ENCODE measurements around the gene RRAGD.
"Not testable (repeated sequence)": the region's sequence is repeated elsewhere in the genome, so short reads cannot be mapped to it uniquely, and the experiment has no call there.

Gene RRAGD

DNA sequence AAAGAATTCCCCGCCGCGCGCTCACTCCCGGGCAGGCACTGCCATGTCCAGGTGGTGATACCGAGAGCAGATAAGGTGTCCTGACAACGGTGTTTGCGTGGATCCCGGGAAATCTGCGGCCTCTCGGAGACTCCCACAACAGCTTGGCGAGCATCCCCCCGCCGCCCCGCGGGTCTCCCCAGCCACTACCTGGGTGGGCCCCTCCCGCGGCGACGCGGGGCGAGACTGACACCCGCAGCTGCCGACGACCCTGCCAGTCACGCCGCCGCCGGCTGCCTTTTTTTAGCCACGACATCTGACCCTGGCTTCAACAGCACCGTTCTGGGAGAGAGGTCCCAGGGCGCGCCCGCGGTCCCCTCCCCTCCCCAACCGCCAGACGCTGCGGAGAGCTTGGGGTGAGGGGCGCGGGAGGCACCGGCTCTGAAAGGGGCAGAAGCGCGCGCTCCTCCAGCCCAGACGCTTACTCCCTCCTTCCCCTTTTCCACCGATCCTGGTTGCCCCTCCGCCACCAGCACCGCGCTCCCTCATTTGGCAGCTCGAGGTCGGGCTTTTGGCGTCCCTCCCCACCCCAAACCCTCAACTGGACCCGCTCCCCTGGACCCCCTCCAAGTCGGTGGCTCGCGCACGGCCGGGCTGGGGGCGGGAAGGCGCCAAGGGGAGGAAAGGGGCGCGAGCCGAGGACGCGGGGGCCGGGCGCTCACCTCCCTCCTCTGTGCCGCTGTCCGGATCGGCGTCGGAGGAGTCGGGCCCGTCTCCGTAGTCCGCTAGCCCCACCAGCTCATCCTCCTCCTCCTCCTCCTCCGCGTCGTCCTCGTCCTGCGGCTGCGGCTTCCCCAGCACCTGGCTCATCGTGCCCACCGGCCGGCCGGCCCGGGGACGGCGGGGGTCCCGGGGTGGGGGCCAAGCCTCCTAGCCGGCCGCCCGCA, 665 bp downstream of the RRAGD start:
- DNase-seq (ENCODE audit: low read depth) = no peak

DNA sequence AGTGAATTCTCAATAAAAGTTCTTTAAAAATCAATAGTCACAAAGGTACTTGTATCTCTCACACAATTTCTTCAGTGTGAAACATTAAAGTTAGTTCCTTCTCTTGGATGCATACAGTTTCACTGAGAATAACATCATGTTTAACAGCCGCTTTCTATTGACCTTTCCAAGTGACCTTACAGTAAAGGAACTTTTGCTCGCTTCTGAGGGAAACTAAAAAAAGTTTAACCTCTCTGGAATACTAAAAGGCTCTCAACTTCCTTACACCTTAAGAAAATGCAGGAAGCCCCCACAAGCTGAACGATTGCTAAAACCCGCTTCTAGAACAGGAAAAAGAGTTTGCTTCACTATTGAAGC, 1.3 kb downstream of the RRAGD start:
- no peak for DNase-seq (ENCODE audit: low read depth)

DNA sequence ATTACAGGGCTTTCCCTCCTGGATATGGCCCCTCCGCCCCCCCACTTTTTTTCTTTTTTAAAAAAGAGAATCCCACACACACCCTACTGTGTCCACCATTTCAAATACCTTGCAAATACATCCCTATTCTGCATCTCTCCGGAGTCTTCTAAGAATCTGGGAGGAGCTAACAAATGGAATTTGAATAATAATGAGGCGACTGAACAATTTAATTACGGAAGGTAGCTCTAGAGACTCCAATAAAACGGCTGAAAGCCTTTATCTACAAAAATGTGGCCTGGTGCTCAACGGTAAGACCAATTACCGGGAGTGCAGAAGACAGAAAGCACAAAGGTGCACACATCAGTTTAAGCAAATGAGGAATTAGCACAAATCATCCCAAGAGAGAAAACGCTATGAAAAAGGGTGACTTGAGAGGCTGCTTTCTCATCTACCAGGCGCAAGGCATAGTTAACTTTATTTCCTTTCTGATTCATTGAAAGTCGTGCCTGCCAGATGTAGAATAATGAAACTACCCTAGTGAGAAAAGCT, 1.8 kb downstream of the RRAGD start:
- no peak for DNase-seq (ENCODE audit: low read depth)

DNA sequence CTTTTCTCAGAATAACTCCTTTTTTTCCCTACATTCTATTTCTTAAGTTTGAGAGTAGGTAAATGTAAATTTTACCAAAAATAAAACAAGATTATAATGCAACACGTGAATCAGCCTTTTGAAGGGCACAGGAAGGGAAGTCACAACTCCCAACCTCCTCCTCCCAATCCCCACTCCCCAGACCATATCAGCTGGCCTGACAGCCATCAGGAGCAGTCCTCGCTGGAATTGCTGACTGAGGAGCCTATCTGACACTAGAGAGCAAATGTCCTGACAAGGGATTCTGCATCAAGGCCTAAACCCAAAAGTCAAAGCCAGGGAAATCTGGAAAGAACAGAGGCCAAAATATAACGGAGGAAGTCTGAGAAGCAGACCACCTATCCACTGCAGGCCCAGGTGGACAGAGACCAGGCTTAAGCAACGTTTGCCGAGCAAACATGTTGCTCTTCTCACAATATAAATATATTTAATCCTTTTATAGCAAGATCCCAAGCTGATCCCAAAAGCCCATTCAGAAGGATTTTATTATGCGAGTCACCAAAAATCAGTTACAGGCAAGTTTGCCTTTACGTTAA, 2.5 kb downstream of the RRAGD start:
- no peak for DNase-seq (ENCODE audit: low read depth)

DNA sequence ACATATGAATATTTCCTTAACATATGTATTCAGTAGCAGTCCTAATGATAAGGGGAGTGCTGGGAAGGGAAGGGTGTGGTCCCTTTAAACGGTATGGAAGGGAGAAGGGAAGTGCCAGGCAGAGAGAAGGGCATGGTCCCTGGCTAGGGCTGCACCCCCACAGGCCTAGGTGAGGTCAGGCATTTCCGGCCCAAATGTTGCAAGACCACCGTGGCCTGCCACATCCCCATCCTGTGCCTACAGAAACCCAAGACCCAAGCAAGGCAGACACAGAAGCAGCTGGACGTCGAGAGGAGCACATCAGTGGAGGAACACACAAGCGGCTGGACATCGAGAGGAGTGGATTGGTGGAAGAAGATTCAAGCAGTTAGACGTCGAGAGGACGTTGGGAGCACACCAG, 5.9 kb downstream of the RRAGD start:
- no peak for DNase-seq (ENCODE audit: low read depth)

DNA sequence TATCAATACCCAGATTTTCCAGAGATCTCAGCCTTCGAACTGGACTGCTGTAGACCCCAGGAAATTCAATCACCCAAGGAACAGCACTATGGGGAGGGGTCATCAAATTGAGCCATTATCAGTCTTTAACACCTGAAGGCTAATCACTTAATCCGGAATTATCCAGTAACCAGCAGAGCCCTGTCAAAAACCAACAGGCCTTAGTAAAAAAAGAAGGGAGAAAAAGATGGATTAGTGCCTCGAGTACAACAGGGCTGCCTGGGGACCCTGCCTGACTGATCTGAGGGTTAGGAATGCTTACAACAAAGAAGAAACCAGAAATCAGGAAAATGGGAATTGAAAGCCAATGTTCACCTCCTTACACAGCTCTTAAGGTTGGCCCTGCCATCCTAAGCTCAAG, 7.6 kb downstream of the RRAGD start:
- no peak for DNase-seq (ENCODE audit: low read depth)

DNA sequence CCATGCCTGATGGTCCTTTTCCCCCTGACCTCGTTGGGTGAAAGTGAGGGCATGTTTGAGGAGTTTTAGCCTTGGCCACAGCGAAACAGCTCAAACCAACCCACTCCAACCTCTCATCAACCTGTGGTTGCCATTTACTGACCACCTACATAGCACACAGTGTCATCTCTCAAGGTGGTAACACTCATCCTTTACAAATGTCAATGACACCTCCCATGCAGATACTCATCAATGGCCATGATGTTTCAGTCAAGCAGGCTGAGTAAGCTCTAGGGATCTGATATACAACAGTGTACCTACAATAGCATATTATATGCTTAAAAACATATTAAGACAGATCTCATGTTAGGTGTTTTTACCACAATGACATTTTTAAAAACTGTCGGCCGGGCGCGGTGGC, 9.3 kb downstream of the RRAGD start:
- DNase-seq (ENCODE audit: low read depth) = no peak

DNA sequence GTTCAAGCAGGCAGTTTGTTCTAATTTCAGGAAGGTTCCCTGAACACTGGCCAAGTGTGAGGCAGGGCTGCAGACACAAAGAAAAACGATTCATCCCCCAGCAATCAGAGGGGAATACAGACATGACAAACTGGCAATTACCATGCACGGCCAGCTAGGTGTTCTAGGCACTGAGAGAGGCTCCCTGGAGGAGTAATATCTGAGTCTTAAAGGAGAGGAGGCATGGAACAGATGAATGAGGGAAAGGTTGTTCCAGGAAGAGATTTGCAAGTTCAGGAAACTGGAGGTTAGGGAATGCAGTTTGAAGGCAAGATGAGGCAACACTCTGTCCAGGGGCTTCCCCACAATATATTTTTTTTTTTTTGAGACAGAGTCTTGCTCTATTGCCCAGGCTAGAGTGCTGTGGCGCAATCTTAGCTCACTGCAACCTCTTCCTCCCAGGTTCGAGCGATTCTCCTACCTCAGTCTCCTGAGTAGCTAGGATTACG, 11.1 kb downstream of the RRAGD start:
- no peak for DNase-seq (ENCODE audit: low read depth)

DNA sequence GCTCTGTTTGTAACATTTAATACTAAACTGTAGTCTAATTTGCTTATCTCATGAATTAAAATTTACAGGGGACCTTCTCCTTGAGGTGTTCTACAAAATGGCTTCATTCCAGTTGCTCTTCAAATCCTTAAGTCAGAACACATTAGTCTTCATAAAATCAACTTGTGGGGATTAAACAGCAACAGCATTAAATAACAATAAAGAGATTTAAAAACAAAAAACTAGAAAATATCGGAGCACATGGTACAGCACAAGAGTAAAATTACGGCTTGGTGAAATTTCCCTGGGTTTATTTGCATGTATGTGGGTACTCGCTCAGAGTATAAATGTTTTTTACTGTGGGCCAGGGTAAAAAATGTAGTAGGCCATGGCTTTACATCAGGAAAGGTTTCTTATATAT, 12.0 kb downstream of the RRAGD start:
- DNase-seq (ENCODE audit: low read depth) = no peak

DNA sequence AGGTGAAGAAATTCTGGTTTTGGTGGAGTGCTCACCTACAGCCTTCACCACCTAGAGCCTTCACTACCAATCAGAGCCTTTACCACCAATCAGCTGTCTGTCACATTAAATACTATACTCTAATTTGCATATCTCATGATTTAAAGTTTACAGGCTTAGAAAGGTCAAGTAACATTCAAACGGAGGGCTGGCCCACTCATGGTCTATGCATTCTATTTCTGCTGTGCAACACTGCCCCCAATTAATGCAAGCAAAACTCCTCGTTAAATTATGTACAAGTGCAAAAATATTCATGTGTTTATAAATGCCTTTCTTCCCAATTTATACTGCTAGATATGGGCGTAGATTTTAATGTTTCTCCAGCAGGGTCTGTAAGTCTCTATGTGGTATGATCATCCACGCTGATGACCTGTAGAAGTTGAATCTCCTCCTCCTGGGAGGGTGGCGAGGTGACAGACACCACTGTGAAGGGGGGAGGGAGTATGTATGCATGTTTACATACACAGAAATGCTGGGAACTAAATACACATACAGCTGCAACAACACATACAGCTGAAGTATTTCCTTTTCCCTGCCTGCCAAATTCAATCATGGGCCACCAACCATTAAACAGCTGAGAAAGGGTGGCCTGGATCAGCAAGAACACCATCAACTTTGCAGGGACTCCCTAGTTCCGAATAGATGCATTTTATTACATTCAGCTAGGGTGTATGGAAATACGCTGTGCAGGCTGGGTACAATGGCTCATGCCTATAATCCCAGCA, 13.1 kb downstream of the RRAGD start:
- DNase-seq (ENCODE audit: low read depth) = no peak

DNA sequence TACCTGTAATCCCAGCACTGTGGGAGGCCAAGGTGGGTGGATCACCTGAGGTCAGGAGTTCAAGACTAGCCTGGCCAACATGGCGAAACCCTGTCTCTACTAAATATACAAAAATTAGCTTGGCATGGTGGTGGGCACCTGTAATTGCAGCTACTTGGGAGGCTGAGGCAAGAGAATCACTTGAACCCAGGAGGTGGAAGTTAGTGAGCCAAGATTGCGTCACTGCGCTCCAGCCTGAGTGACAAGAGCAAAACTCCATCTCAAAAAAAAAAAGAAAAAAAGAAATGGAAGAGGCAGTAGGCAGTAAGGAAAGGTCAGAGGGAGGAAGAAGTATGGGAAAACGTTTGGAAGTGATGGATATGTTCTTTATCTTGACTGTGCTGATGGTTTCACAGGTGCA, 14.2 kb downstream of the RRAGD start:
- not testable (repeated sequence) for DNase-seq (ENCODE audit: low read depth)

DNA sequence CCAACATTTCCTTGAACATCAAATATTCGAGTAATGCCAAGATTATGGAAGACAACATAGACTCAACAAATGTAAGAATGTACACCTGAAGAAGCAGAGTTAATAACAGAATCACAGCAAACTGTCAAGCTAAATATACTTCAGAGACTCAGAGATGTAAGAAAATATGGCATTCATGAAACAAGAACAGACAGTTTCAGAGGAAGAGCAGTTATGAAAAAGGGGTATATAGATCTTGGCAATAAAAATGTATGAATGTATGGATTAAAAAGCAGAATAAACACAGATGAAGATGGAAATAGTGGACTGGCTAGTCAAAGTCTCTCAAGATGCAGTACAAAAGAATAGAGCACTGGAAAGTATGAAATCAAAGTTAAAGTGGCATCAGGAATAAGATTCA, 18.4 kb downstream of the RRAGD start:
- DNase-seq (ENCODE audit: low read depth) = no peak

DNA sequence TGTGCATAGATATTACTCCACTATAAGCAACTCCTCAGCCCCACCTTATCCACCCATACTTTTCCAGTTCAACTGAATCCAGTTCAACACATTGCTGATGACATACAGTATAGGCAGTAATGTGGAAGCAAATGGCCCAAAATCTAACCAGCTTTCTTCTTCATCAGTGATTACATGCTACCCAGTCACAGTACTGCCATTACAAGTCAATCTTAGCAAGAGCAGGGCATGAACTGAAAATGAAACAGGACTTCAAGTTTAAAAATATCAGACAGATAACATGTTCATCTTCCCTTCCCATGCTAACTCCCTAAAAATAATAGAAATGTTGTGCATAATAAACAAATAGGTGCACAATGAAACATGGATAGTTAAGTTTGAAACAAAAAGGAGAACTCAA, 19.2 kb downstream of the RRAGD start:
- DNase-seq (ENCODE audit: low read depth) = no peak

DNA sequence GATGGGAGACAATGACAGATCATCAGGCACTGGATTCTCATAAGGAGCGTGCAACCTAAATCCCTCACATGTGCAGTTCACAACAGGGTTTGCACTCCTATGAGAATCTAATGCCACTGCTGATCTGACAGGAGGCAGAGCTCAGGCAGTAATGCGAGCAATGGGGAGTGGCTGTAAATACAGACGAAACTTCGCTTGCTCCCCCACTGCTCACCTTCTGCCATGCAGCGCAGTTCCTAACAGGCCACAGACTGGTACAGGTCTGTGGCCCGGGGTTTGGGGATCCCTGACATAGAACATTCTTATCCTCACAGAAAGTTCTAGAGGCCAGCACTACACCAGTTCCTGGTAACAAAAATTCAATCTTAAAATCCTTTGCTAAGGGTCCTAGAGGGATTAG, 23.2 kb downstream of the RRAGD start:
- DNase-seq (ENCODE audit: low read depth) = no peak

DNA sequence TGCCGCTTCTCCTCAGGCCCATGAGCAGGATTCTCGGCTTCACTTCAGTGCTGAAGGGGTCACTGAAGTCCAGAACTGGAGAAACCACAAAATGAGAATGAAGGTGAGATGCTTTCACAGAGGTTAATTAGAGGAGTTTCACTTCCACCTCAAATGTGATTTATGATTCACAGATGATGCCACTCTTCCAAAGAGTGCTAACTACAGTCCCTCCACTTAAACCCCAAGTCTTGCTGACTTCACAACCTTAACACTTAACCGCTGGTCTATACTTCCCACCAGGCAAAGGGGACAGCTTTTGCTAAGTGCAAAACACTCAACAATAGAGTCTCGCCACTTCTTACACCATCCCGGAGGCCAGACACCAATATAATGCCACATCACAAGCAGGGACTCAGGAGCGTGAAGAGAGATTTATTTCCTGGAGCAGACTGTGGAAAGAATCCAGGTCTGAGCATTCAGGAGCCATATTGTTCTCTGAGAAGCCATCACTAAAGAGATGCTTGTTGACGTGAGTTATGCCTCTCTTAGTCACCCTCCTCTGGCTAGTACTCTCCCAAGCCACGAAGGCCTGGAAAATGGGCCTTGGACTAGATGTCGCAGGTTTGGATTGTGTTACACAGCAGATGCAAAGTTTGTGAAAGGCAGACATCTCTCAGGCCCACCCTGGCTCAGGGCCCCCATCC, 24.4 kb downstream of the RRAGD start:
- no peak for DNase-seq (ENCODE audit: low read depth)

DNA sequence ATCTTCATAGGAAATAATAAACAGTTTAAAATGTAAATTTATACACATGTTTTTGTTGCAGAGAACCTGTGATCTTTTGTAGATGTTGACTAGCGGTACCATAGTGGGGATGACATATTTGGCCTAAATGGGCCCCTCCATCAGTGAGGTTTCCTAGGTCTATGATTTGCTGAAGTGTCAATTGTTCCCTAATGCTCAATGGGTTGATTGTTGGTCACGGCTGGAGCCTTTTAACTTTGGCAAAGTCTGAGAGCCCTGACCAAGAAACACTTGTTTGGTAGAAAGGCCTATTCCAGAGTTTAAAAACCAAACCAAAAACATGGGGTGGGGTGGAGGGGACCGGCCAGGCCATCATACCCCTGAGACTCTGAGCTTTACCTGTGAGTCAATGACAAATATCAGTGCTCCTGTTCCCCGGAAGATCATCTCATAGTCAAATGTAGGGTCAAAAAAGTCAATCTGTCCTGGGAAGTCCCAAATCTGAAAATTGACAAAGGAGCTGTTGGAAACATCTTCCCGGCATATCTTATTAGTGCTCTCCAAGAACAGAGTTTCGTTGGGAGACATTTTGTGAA, 25.1 kb downstream of the RRAGD start:
- no peak for DNase-seq (ENCODE audit: low read depth)

DNA sequence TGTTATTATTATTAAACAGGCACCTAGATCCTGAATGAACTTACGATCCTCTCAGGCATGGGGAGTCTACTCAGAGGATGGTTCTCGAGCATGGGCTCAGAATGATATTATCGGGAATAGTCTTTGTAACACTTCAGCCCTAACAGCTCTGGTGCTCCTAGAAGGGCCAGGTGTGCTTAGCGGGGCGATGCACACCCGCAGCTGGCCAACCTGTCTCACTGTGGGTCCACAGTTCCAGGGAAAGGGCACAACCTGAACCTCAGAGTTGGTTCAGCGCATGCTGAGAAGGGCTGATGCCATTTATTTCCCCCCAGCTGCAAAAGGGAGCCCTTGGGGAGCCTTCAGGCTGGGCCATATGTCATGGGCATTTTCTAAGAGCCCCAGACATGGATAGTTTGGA, 26.2 kb downstream of the RRAGD start:
- DNase-seq (ENCODE audit: low read depth) = no peak

DNA sequence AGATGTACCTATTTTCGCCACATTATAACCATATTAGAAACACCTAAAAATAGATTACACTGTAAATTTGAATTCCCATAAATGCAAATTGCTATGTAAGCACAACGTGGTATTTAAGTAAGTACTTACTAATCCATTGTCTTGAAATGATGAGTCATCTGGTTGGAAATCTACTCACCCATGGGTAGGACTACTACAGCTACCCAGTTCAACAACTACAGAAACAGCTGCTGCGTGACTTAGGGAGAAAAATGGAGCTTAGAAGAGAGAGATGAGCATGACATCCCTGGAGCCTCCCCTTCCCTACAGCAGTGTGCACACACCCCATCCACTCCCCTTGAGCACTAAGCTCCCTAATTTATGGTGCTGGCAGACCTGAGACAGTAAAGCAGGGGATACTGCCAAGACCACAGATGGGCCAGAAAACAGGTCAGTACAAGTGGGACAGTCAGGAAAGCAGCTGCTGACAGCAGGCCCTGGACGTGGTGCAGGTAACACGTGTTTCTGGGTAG, 26.9 kb downstream of the RRAGD start:
- DNase-seq (ENCODE audit: low read depth) = no peak

DNA sequence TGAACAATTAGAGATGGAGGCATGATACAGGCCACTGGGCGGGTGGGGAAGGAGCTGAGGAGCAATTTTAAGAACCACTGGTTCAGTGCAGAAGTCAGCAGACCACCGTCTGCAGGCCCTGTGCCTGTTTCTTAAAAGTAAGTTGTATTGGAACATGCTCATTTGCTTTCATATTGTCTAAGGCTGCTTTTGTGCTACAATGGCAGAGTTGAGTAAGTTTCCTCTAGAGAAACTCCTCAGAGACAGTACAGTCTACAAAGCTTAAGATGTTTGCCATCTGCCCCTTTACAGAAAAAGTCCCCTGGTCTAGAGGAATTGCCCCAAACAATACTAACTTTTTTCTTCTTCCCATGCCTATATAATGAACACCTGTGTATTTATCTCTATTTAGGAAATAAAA, 31.0 kb downstream of the RRAGD start:
- DNase-seq (ENCODE audit: low read depth) = no peak

DNA sequence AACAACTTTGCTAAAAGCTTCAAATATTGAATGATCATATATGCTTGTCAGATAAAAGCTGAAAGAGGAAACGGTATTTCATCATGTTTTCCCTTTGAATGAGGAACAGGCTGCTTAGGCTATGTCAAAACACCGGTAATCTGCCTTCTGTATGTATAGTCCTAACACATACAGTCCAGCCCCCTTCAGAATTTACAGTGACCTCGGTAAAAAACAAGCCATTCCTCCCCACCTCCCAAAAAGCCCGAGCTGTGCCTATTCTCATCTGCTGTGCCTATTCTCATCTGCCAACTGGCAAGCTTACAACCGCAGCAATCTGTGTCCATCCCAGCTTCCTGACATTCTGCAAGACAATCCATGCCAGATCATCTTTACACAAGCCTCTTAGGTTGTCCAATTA, 32.8 kb downstream of the RRAGD start:
- no peak for DNase-seq (ENCODE audit: low read depth)

DNA sequence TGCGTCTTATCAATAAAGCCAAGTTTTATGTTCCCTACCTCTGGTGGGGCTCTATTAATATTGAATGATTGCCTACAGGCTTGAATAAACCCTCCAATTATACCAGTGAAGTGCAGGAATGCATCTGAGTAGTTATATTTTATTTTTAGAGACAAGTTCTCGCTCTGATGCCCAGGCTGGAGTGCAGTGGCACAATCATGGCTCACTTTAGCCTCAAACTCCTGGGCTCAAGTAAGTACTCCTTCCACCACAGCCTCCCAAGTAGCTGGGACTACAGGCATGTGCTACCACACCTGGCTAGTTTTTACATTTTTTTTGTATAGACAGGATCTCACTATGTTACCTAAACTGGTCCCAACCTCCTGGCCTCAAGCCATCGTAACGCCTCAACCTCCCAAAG, 33.4 kb downstream of the RRAGD start:
- DNase-seq (ENCODE audit: low read depth) = no peak

Measured in activated T-cell treated with anti-CD3 and anti-CD28 coated beads for 24 hours (primary cell).